HG03469 (cell line): ENCODE measurements around the gene RYR3.

Source experiments
- ATAC-seq: cut with Tn5 transposase; IDR thresholded peaks from one replicate; pipeline ENCODE4 v1.9.1; 2021; ENCODE audit warnings: mild to moderate bottlenecking, moderate library complexity, moderate number of reproducible peaks; ENCODE audit not compliant: unreplicated experiment

Gene RYR3

DNA sequence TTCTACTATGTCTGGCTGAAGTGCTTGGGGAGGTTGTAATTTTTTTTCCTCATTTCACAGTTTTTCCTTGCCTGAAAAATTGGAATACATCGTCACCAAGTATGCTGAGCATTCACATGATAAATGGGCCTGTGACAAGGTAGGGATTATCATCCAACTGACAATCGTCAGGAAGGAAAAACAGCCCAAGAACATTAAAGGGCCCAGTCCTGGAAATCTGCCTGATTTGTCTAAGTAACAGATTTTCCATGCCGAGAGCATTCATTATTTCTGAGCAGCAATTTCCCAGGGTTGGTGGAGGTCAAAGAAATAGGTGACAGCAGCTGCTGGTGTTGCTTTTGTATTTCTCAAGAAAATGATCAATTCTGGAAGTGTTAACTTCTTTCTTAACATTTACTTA lies 431.5 kb downstream of the RYR3 start:
- no peak for ATAC-seq

DNA sequence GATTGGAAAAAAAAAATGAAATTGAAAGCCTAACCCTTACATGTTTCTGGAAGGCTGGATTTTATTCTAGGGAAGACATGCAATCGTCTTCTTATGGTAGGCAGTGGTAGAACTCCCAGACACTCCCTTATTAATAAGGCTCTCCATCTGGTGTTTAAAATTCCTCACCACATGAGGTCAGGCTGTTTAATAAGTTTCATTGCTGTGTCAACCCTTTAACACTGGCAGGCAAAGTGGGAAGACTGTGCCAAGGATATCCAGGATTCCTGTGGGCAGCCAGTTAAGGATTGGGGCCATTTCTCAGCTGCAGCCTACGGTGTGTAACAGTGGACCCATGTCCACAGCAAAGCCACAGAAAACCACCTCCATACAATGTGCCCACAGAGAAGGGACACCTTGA lies 432.0 kb downstream of the RYR3 start:
- no peak for ATAC-seq

GRCh38 chr15:33746203-33746602 lies 435.4 kb downstream of the RYR3 start:
- ATAC-seq = no peak

DNA sequence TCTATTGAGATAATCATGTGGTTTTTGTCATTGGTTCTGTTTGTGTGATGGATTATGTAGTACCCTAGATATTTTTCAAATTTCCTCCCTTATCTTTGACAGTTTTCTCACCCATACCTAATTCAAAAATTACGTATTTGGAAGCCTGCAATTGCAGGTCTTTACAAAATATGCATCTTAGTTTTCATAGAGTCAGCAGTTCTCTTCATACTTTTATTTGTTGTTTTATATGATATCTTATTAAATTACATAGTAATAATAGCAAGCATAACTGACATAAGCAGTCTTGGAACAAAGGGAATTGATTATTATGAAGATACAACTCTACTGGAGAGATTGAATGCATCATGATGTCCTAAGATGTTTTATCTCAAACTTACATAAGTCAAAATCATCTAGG lies 442.2 kb downstream of the RYR3 start:
- no peak for ATAC-seq

DNA sequence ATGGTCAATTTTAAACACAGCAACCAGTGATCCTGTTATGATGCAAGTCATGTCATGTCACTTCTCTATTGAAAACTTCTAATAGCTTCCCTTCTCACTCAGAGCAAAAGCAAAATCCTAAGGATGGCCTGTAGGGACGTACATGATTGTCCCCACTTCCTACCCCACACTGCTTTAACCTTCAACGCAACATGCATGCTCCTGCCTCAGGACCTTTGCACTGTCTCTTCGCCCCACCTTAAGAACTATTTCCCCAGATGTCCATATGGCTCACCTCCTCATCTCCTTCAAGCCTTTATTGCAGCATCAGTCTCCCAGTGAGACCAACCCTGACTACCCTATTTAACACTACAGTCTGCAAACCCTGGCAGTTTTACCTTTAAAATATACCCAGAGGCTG lies 443.5 kb downstream of the RYR3 start:
- ATAC-seq = no peak

DNA sequence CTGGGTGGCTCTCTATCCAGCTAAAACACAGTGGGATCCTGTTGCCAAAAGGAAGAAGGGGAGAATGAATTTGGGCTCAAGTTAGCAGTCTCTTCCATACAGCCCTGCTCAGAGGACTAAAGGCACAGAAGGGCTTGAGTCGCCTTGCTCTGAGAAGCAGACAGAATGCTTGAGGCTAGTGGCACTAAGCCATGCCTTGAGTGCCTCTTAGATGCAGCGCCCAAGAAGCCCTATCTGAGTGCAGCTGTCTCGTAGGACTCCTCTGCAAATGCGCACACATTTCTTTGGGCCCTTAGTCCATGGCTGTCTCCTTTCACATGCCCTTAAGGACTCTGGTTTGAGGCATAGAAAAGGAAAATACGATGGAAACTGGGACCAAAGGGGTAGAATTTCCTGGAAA lies 446.2 kb downstream of the RYR3 start:
- no peak for ATAC-seq

DNA sequence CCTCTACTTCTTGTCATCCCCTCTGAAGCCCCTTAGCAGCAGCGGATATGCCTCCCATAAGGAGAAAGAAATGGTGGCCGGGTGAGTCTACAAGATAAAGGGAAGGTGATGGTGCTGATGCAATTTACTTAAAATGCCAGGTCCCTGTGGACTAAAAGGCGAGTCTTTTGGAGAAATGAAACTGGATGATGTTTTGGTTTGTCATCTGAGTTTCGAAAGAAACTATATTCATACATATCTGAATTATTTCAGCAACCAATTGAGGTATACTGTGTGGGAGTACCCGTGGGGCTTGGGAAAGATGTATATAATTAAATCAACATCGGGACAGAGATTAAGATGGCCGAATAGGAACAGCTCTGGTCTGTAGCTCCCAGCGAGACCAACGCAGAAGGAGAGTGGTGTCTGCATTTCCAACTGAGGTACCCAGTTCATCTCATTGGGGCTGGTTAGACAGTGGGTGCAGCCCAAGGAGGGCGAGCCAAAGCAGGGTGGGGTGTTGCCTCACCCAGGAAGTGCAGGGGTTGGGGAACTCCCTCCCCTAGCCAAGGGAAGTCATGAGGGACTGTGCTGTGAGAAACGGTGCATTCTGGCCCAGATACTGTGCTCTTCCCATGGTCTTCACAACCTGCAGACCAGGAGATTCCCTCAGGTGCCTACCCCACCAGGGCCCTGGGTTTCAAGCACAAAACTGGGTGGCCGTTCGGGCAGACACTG lies 446.9 kb downstream of the RYR3 start:
- ATAC-seq = no peak

- ATAC-seq = no peak
Measured at GRCh38 chr15:33766389-33766788, 455.6 kb downstream of the RYR3 start.

- ATAC-seq = no peak
Measured at GRCh38 chr15:33768670-33769190, 458.0 kb downstream of the RYR3 start.

DNA sequence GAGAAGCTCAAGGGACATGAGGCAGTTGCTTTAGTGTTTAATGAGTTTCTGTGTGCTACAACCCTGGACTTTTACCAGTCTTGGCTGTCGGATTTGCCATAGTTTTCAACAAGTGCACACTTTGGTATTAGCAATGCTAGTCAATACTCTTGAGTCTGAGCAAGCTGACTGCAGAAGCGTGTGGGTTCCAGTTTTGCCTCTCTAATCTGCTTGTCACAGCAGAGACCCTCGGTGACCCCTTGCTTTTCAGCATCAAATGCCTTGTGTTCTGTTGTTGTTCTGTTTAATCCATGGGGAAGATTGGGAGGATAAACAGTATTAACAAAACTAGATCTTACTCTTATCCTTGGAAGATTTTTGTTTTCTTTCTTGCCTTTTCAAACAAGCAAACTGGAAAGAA lies 463.2 kb downstream of the RYR3 start:
- no peak for ATAC-seq

DNA sequence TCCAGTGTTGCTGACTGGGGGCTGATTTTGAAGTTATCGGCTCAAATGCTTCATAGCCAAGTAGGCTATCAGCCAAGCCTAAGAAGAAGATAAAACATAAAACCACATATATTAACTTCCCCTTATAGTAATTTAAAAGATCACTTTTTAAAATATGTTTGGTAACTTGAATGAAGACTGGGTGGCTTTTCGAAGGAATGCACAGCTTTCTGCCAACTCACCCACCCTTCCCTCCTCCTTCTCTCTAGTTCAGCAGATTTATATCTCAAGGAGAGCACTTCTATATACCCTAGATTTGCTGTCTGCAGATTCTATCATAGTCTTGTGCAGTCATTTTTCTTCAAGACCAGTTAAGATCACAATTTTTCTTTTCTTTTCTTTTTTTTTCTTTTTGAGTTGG lies 468.1 kb downstream of the RYR3 start:
- no peak for ATAC-seq

DNA sequence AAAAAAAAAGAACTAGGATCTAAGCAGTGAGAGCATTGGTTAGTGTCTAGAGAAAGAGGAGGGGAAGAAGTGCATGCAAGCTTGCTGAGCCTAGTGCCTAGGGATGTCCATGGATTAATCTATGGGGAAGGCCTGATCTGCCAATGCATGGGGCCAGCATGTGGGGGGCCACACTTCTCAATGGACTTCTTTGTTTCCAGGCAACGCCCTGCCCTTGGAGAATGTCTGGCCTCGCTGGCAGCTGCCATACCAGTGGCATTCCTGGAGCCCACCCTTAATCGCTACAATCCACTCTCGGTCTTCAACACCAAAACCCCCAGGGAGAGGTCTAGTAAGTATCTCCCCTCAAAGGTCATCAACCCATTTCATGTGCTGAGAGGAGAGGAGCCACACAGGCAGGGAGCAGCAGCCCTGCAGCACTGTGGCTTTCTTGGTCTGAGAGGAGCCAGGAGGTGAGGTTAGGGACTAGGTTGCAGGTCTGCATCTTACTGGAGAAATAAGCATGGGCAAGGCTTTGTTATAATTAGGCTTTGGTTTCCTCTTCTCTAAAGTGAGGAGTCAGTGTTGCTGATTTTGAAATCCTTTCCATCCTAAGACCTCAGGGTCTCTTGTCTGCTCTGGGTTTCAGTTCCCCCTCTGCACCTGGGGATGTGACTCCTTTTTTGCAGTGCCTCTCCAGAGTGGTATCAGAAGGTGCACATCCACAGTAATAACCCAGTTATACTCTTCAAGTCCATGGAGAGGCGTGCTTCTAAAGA lies 469.4 kb downstream of the RYR3 start:
- ATAC-seq = no peak

DNA sequence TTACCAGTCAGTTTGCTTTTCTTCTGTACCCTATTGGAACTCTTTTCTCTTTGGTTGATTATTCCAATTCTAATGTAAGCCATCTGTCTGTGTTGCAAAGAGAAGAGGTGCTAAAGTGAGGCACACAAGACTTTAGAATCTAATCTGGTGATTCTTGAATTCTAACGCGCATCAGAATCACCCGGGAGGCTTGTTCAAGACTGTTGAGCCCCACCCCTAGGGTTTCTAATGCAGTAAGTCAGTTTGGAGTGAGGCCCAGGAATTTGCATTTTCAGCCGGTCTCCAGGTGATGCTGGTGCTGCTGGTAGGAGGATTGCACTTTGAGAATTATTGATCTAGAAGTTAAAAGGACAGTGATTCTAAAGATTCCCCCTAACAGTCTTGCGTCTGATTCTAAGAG lies 472.2 kb downstream of the RYR3 start:
- ATAC-seq = no peak

DNA sequence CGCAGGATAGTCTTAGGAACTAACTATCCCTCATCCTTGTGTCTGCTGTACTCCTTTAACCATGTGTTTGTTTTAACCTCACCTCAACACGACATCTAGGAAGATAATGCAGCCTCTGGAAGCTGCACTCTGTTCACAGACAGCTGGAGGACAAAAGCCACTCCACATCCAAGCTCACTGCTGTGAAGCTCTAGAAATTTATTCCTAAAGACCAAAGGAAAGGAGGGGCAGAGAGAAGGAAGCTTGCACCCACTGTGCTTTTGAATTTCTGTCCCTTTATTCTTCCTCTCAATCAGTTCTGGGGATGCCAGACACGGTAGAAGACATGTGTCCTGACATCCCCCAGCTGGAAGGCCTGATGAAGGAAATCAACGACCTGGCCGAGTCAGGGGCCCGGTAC lies 474.6 kb downstream of the RYR3 start:
- no peak for ATAC-seq

GRCh38 chr15:33788906-33789540 lies 478.3 kb downstream of the RYR3 start:
- ATAC-seq = no peak

- no peak for ATAC-seq
Measured at GRCh38 chr15:33794453-33794852, 483.7 kb downstream of the RYR3 start.

GRCh38 chr15:33795070-33795469 lies 484.3 kb downstream of the RYR3 start:
- ATAC-seq = no peak

DNA sequence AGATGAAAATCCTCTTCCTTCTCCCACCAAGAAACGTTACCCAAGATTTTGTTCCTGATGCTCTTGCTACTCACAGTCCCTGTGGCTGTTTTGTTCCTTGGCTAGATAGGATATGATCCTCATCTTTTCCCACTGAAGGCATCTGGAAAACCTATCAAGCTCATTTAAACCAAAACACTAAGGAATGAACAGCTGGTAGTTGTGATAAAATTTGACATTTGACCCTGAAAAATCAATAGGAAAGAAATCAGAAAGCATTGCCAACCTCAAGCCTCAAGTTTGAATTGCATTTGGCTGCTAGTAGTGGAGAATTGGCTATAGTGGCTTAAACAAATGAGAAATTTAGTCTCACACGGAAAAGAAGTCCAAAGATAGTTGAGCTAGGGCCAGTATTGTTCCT lies 486.9 kb downstream of the RYR3 start:
- ATAC-seq = no peak

- no peak for ATAC-seq
Measured at GRCh38 chr15:33801954-33802353, 491.2 kb downstream of the RYR3 start.

- no peak for ATAC-seq
Measured at GRCh38 chr15:33807665-33808064, 496.9 kb downstream of the RYR3 start.

GRCh38 chr15:33808720-33809457 lies 498.1 kb downstream of the RYR3 start:
- ATAC-seq = no peak
